H1 (cell line): ENCODE data around the gene GABRP. TPM values are rescaled to one million over a fixed set of nuclear protein-coding genes. Genes with fewer than 3 reads are reported as not detected.

Experiments
- CTCF ChIA-PET: fragments of 300-600 bp; sonication (Branson Sonifier 250); formaldehyde crosslinking; loops from one replicate; lab custom pipeline; 2021; ENCODE audit not compliant: partially characterized antibody; lab: Charles Lee
- POLR2A ChIA-PET: fragments of 300-600 bp; sonication (Branson Sonifier 250); formaldehyde crosslinking; loops from one replicate; lab custom pipeline; 2021; ENCODE audit warnings: inconsistent platforms; ENCODE audit not compliant: partially characterized antibody; lab: Charles Lee
- DNase-seq, 2 experiments: peaks; one replicate each; pipeline versions ENCODE4 v3.0.0 to v3.0.0-alpha.2; 2010 to 2022; ENCODE audit warnings: low spot score in 2 of 2, low read depth in 1 of 2, mixed read lengths in 1 of 2
- FAIRE-seq: peaks from 2 replicates; lab custom pipeline; 2011; peaks lifted over from hg19 to GRCh38; lab: Jason Lieb, UNC
- H2AFZ ChIP-seq: 2 replicates; pipeline ENCODE4 v1.8.1; 2012; ENCODE audit warnings: low read length, inconsistent platforms
- H2AK5ac ChIP-seq: 2 replicates; pipeline ENCODE4 v1.6.1; 2013; ENCODE audit warnings: low read depth, low read length
- H2BK120ac ChIP-seq: replicated peaks from 2 replicates; pipeline ENCODE3; 2013; ENCODE audit warnings: low read depth, low read length, inconsistent platforms
- H2BK12ac ChIP-seq: 2 replicates; pipeline ENCODE4 v1.6.1; 2013; ENCODE audit warnings: low read depth, low read length
- H2BK15ac ChIP-seq: 2 replicates; pipeline ENCODE4 v1.6.1; 2013; ENCODE audit warnings: low read length
- H2BK20ac ChIP-seq: 2 replicates; pipeline ENCODE4 v1.6.1; 2013; ENCODE audit warnings: low read length
- H2BK5ac ChIP-seq: 2 replicates; pipeline ENCODE4 v1.6.1; 2013; ENCODE audit warnings: low read depth, low read length
- H3K14ac ChIP-seq: 2 replicates; pipeline ENCODE4 v1.6.1; 2013; ENCODE audit warnings: inconsistent platforms; ENCODE audit not compliant: insufficient read length
- H3K18ac ChIP-seq: 2 replicates; pipeline ENCODE4 v1.6.1; 2013; ENCODE audit warnings: low read length; ENCODE audit errors: extremely low read depth
- H3K23ac ChIP-seq: 2 replicates; pipeline ENCODE4 v1.6.1; 2013; ENCODE audit warnings: inconsistent platforms; ENCODE audit not compliant: insufficient read length
- H3K23me2 ChIP-seq: 2 replicates; pipeline ENCODE4 v1.6.1; 2013; ENCODE audit warnings: low read depth, low read length
- H3K27ac ChIP-seq: 2 replicates; pipeline ENCODE4 v1.6.1; 2011; ENCODE audit warnings: low read depth, low read length, inconsistent platforms
- H3K27me3 ChIP-seq, 4 experiments: replicated peaks in 1 of 4; 1 replicate in 1 of 4; 2 replicates in 3 of 4; pipeline versions ENCODE4 v1.6.1 to v1.8.1; 2011 to 2013; ENCODE audit warnings: low read length in 3 of 4, mild to moderate bottlenecking in 3 of 4, inconsistent platforms in 2 of 4, mixed read lengths in 2 of 4, moderate library complexity in 1 of 4; ENCODE audit not compliant: control insufficient read depth in 3 of 4, insufficient read depth in 3 of 4; ENCODE audit errors: extremely low read depth in 1 of 4
- H3K36me3 ChIP-seq, 4 experiments: 2 replicates each; pipeline versions ENCODE4 v1.6.1 to v1.8.1; 2011 to 2013; ENCODE audit warnings: mild to moderate bottlenecking in 4 of 4, low read length in 3 of 4, moderate library complexity in 2 of 4, control low read depth in 1 of 4, inconsistent platforms in 1 of 4; ENCODE audit not compliant: insufficient read depth in 4 of 4, control insufficient read depth in 2 of 4
- H3K4ac ChIP-seq: replicated peaks from 2 replicates; pipeline ENCODE3; 2013; ENCODE audit warnings: low read length, low read depth, mixed read lengths, inconsistent platforms; ENCODE audit not compliant: insufficient read length
- H3K4me1 ChIP-seq, 4 experiments: replicated peaks in 1 of 4; 1 replicate in 1 of 4; 2 replicates in 3 of 4; pipeline versions ENCODE4 v1.6.1 to v1.8.1; 2011 to 2013; ENCODE audit warnings: low read length in 3 of 4, inconsistent platforms in 2 of 4, mixed read lengths in 1 of 4; ENCODE audit not compliant: insufficient read depth in 4 of 4, control insufficient read depth in 3 of 4
- H3K4me2 ChIP-seq, 2 experiments: 2 replicates each; pipeline versions ENCODE4 v1.6.1 to v1.8.1; 2011 to 2013; ENCODE audit warnings: low read depth in 2 of 2, low read length in 2 of 2, control low read depth in 1 of 2, inconsistent platforms in 1 of 2, mild to moderate bottlenecking in 1 of 2; ENCODE audit not compliant: insufficient read depth in 1 of 2
- H3K4me3 ChIP-seq, 4 experiments: fragments of 200-600, 300-600 bp in 1 of 4; sonication (generic), shearing (Covaris generic), sonication (Bioruptor Twin) in 1 of 4; 2 replicates each; pipeline versions ENCODE4 v1.5.1 to v1.8.1; 2011 to 2016; ENCODE audit warnings: low read length in 4 of 4, low read depth in 3 of 4, control low read depth in 2 of 4, inconsistent platforms in 2 of 4, mild to moderate bottlenecking in 2 of 4, mixed read lengths in 1 of 4, moderate library complexity in 1 of 4; ENCODE audit not compliant: insufficient read depth in 2 of 4; ENCODE audit errors: extremely low read depth in 1 of 4
- H3K56ac ChIP-seq: replicated peaks from 2 replicates; pipeline ENCODE3; 2013; ENCODE audit warnings: low read depth, mild to moderate bottlenecking, mixed read lengths, low read length, inconsistent platforms; ENCODE audit not compliant: insufficient read length
- H3K79me1 ChIP-seq: 2 replicates; pipeline ENCODE4 v1.6.1; 2013; ENCODE audit warnings: low read depth, low read length, control low read depth
- H3K79me2 ChIP-seq, 2 experiments: 2 replicates each; pipeline versions ENCODE4 v1.6.1 to v1.8.1; 2012 to 2013; ENCODE audit warnings: low read length in 2 of 2, mild to moderate bottlenecking in 2 of 2, inconsistent platforms in 1 of 2; ENCODE audit not compliant: insufficient read depth in 2 of 2, control insufficient read depth in 1 of 2
- H3K9ac ChIP-seq, 4 experiments: replicated peaks in 1 of 4; 1 replicate in 1 of 4; 2 replicates in 3 of 4; pipeline versions ENCODE4 v1.6.1 to v1.8.1; 2011 to 2013; ENCODE audit warnings: low read depth in 3 of 4, low read length in 3 of 4, control low read depth in 2 of 4, mild to moderate bottlenecking in 2 of 4, moderate library complexity in 2 of 4, inconsistent platforms in 1 of 4; ENCODE audit errors: extremely low read depth in 1 of 4
- H3K9me3 ChIP-seq, 2 experiments: 2 replicates each; pipeline versions ENCODE4 v1.6.1 to v1.8.1; 2012 to 2013; ENCODE audit warnings: mild to moderate bottlenecking in 2 of 2, moderate library complexity in 2 of 2, control low read depth in 1 of 2, inconsistent platforms in 1 of 2, low read depth in 1 of 2, low read length in 1 of 2, mixed read lengths in 1 of 2; ENCODE audit not compliant: insufficient read depth in 2 of 2
- H4K20me1 ChIP-seq, 2 experiments: replicated peaks in 1 of 2; 2 replicates each; pipeline versions ENCODE3 to v1.8.1; 2011 to 2013; ENCODE audit warnings: inconsistent platforms in 2 of 2, low read length in 2 of 2, mild to moderate bottlenecking in 1 of 2; ENCODE audit not compliant: insufficient read depth in 2 of 2, control insufficient read depth in 1 of 2
- H4K5ac ChIP-seq: 2 replicates; pipeline ENCODE4 v1.6.1; 2013; ENCODE audit warnings: low read length, low read depth, mixed read lengths, inconsistent platforms; ENCODE audit not compliant: insufficient read length
- H4K8ac ChIP-seq: 2 replicates; pipeline ENCODE4 v1.8.0; 2013; ENCODE audit warnings: mild to moderate bottlenecking, moderate library complexity, low read length, inconsistent platforms; ENCODE audit not compliant: insufficient read depth; ENCODE audit errors: extremely low read depth
- H4K91ac ChIP-seq: replicated peaks from 2 replicates; pipeline ENCODE3; 2013; ENCODE audit warnings: low read length, mixed read lengths, inconsistent platforms; ENCODE audit not compliant: insufficient read length
- CTBP2 ChIP-seq: IDR thresholded peaks from 2 replicates; pipeline ENCODE4 v1.7.0; 2011; ENCODE audit warnings: borderline replicate concordance, mild to moderate bottlenecking, moderate library complexity, mixed read lengths, low read length; ENCODE audit not compliant: insufficient read depth, insufficient read length
- E2F6 ChIP-seq: IDR thresholded peaks from 2 replicates; pipeline ENCODE4 v1.6.1; 2012; ENCODE audit warnings: inconsistent platforms
- KDM1A ChIP-seq: fragments of 200-600, 300-600 bp; sonication (generic); IDR thresholded peaks from 2 replicates; pipeline ENCODE4 v1.7.1; 2016; ENCODE audit warnings: mild to moderate bottlenecking, low read length, borderline replicate concordance
- RAD21 ChIP-seq, 2 experiments: IDR thresholded peaks in 1 of 2; conservative IDR thresholded peaks in 1 of 2; 2 replicates each; pipeline ENCODE4 v1.6.1; 2011; ENCODE audit warnings: low read depth in 2 of 2, low read length in 2 of 2, improper control_type of control experiment in 1 of 2, inconsistent platforms in 1 of 2, mild to moderate bottlenecking in 1 of 2, moderate library complexity in 1 of 2
- RXRA ChIP-seq: IDR thresholded peaks from 2 replicates; pipeline ENCODE4 v1.6.1; 2011; ENCODE audit warnings: low read depth, mild to moderate bottlenecking, low read length, moderate library complexity; ENCODE audit not compliant: insufficient read depth
- SIRT6 ChIP-seq: IDR thresholded peaks from one replicate; pipeline ENCODE4 v1.7.1; 2012; ENCODE audit warnings: low read length, inconsistent platforms
- SP1 ChIP-seq: IDR thresholded peaks from 2 replicates; pipeline ENCODE4 v1.6.1; 2011; ENCODE audit warnings: low read depth, low read length
- SRF ChIP-seq: IDR thresholded peaks from 2 replicates; pipeline ENCODE4 v1.6.1; 2011; ENCODE audit warnings: mild to moderate bottlenecking, low read depth, low read length, moderate library complexity
- polyA plus RNA-seq, 7 experiments: library from polyadenylated mRNA; depleted of rRNA in 3 of 7; stranded (reverse) in 5 of 7; unstranded in 2 of 7; fragments of >200 nt in 5 of 7; fragments of 200-250 nt in 2 of 7; gene quantifications; 1 replicate in 5 of 7; 2 replicates in 1 of 7; 4 replicates in 1 of 7; pipeline versions ENCODE4 v1.2.1 to v1.2.3, GENCODE V29; 2011 to 2013; ENCODE audit warnings: missing spikeins in 2 of 7, mixed read lengths in 2 of 7
- total RNA-seq: library from RNA; stranded (reverse); fragmentation: NEBNext Ultra II Directional; extraction: Animal tissue kit (Norgen Biotek cat#: 25700); gene quantifications from 2 replicates; pipeline ENCODE4 v1.2.1, GENCODE V29; 2021

The GABRP gene
- total and polyA plus RNA-seq, 2 of the 8 experiments (the other 6 are each of a cell fraction or from before 2014, with no cell fraction given), result 3.7 to 4.0 TPM

GRCh38 chr5:170860415-170860814, 76.9 kb downstream of the GABRP start:
- H2BK15ac ChIP-seq, result no peak overlapping the region
- TF ChIP-seq SRF (no peak), E2F6 (no peak), RXRA (no peak), RAD21 (IDR thresholded peaks at IDR 0.05 in 1 of 2, conservative IDR thresholded peaks at IDR 0.05 in 1 of 2; ENCODE audit: low read depth in 2 of 2, low read length in 2 of 2) (no peak), SIRT6 (no peak), CTBP2 (no peak), SP1 (no peak), KDM1A (no peak)
- no peak for FAIRE-seq
- H3K27ac ChIP-seq, result no peak overlapping the region
- no peak overlapping the region for H3K9ac ChIP-seq
- no peak overlapping the region for H3K4me3 ChIP-seq
- ChIA-PET POLR2A (no interaction called here), CTCF (interaction anchor here (0.8 kb wide), 2 partner anchors 22 to 75 kb away, joined by 3 read pairs; no protein-coding TSS in a partner anchor)
- no peak overlapping the region for H3K18ac ChIP-seq
- H4K5ac ChIP-seq, result no peak overlapping the region
- peaks cover 0 to 27% of the 10 kb centered on the region in 2 experiments; a peak in 2 of 4 replicates for H3K79me2 ChIP-seq
- H4K20me1 ChIP-seq, result peaks cover 0 to 6% of the 10 kb centered on the region in 2 experiments
- no peak overlapping the region for H2AFZ ChIP-seq
- no peak overlapping the region for H4K8ac ChIP-seq
- H3K9me3 ChIP-seq, result peaks cover 4 to 12% of the 10 kb centered on the region in 2 experiments; a peak in 3 of 4 replicates
- peaks cover 0 to 3% (median 1%) of the 10 kb centered on the region in 4 experiments; a peak in 3 of 7 replicates for H3K27me3 ChIP-seq
- peaks cover 0 to 5% (median 1%) of the 10 kb centered on the region in 4 experiments; a peak in 2 of 7 replicates for H3K4me1 ChIP-seq
- H3K56ac ChIP-seq, result no peak overlapping the region
- no peak for DNase-seq
- no peak overlapping the region for H3K4ac ChIP-seq
- H4K91ac ChIP-seq, result no peak overlapping the region
- no peaks in the 10 kb centered on the region for H3K36me3 ChIP-seq
- no peak overlapping the region for H2BK5ac ChIP-seq
- no peak overlapping the region for H2BK20ac ChIP-seq
- H3K4me2 ChIP-seq, result no peak overlapping the region
- H3K14ac ChIP-seq, result no peak overlapping the region
- no peak overlapping the region for H3K23ac ChIP-seq
- peaks cover 9% of the 10 kb centered on the region for H3K23me2 ChIP-seq
- H2BK12ac ChIP-seq, result no peak overlapping the region
- H3K79me1 ChIP-seq, result no peaks in the 10 kb centered on the region; the same call in 1 of the 2 replicates
- no peak overlapping the region for H2AK5ac ChIP-seq
- H2BK120ac ChIP-seq, result no peak overlapping the region
